GM19438 (cell line): ENCODE data around the gene RNF10.
"Not testable (repeated sequence)": the region's sequence is repeated elsewhere in the genome, so short reads cannot be mapped to it uniquely, and the experiment has no call there.

Source experiments
- ATAC-seq: cut with Tn5 transposase; IDR thresholded peaks from one replicate; pipeline ENCODE4 v1.9.1; 2021; ENCODE audit warnings: low read depth; ENCODE audit not compliant: unreplicated experiment

RNF10 gene

DNA sequence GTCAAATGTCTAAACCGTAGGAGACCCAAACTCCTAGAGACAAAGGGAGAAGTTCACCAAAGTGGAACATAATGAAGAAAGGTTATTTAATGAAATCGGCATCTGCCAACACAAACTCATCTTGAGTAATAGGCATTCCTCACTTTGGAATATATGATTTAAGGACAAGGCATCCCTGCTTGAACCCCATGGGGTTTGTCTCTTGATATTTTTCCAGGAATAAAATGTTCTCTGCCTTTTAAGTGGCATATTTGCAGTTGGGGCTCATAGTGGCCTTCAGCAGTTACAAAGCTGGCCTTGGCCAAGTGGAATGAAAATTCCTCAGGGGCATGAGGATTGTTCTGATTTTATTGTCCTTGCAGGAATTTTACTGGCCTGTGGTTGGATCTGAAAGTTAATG, 40.0 kb downstream of the RNF10 start:
- ATAC-seq: no peak

DNA sequence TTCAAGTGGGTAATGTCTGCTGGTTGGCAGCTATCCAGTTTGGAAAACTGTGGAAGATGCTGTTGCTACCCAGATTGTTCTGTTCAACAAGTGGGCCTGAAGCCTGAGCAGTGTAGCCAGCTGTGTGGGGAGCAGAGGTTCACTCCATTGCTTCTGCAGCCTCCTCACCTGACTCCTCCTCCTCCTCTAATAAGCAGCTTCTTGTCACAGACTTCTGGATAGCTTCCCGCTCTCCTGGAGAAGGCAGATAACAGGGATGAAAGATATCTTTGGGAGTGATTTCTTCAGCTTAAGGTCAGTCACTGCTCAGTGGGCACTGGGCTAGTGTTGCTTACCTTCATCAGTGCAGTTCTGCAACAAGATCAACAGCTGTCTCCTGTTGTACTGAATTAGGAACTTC, 45.0 kb downstream of the RNF10 start:
- ATAC-seq: no peak

DNA sequence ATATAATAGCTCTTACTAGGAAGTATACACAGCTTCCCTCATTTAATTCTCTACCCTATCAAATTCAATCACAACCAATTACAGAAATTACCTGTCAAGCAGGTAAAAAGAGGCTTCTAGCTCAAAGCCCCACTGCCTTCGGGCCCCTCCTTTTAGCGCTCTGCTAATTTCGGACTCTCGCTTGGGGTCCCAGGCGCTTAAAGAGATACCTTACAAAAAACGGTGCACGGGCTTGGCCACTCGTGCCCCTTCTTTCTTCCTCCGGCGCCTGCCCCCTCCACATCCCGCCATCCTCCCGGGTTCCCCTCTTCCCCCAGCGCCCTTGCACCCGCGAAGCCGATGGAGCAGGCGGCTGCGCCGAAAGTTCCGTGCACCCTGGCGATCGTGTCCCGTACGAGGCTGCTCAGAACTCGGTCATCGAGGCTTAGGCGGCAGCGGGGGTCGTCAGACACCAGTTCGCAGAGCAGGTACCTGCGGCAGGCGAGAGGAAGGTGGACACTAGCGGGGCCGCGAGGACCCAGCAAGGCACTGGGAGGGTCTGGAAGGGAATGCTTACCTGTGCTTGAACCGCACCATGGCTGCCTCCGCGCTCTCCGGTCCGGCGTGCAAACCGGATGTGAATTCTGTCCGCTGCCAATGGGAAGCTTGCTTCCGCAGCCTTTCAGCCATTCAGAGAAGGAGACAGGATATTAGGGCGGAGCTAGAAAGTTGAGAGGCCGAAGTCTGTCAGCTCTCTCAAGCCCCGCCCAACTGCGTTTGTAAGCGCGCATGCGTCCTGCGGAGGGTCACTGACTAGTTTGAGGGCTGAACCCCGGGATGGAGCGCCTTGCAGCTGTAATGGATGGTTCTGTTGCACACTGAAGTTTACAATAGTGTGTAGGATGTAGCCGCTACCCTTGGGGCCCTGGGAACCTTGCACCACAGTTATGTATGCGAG, 46.9 kb downstream of the RNF10 start, which contains the start of gene POP5:
Gene POP5 (minus strand): TSS at position 616 of the 937 bp plus-strand sequence. CDS start 40 bp downstream, at position 576.
- ATAC-seq: peak; percentile 89

DNA sequence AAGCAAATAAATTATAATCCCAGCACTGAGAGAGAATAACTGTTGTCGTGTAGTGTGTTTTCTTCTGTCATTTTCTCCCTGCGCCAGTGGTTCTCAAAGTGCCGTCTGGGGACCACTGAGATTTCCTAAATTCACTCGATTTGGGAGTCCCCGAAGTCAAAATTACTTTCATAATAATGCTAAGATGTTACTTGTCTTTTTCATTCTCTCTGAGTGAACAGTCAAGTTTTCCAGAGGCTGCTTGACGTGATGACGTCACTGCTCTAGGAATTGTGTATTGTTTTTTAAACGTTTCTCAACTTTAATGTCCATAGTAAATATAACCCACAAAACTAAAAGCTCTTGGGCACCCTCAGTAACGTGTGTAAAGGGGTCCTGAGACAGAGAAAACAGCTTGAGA, 47.8 kb downstream of the RNF10 start:
- no peak for ATAC-seq

DNA sequence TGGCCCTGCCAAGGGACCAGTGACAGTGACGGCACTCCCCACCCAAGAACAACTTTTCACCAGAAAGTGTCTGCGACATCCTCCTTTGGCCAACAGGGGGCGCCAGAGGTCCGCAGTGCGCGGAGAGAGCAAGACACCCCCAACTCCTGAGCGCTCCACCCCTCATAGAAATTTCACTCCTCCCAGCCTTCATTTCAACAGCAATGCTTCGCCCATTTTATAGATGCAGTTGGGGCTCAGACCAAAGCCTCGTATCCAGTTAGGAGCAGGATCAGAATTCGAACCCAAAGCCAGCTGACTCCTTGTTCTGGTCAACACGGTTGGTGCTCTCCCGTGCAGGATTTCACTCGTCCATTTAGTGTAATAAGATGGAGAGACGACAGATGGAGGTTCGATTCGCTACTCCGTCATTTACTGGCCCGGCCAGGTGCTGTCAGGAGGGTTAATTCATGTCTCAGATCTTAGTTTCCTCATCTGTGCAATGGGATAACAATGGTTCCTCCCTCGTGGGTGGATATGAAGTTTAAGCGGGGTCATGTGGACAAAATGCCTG, 49.4 kb downstream of the RNF10 start:
- no peak for ATAC-seq

DNA sequence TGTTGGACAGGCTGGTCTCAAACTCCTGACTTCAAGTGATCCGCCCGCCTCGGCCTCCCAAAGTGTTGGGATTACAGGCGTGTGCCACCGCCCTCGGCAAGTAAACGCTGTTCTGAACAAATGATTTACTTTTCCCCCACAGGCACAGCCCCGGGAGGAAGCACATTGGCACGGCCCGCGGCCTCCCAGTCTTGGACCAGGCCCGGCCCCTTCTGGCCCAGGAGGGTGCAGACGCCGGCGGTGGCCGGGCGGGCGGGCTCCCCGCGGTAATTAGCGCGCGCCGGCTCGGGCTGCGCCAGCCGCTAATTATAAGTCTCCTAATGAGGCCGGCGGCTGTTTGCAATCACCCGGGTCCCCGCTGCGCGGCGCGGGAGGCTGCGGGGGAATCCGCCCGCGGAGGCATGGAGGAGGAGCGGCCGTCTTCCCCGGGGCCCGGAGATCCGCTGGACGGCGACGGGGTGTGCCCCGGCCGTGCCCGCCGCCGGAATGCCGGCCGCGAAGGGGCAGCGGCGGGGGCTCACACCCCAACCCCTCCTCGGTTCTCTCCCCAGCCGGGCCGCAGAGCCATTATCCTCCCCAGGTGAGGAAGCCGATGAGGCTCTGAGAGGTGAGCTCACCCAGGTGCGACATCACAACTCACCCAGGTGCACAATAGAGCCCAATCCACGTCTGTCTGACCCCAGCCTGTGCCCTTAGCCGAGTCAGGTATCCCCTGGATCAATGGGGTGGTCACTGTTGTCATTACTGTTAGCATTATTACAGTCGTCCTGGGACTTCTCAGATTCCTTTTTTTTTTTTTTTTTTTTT, 50.4 kb downstream of the RNF10 start:
- no peak for ATAC-seq

DNA sequence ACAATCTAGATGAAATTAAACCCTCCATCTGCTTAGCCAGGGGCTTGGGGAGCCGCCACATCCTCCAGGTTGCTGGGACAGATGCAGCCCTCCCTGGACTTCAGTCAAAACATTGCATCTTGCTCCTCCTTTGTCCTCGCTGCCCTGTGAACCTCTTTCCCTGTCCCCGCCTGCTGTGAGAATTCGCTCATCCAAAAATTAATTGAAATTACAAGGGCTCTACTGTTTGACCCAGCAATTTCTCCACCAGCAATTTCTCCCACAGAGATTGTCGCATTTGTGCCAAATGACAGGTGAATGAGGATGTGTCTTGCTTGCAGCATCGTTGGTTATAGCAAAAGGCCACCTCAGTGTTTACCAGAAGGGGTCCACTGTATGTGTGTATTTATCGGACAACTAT, 52.0 kb downstream of the RNF10 start:
- ATAC-seq: no peak

DNA sequence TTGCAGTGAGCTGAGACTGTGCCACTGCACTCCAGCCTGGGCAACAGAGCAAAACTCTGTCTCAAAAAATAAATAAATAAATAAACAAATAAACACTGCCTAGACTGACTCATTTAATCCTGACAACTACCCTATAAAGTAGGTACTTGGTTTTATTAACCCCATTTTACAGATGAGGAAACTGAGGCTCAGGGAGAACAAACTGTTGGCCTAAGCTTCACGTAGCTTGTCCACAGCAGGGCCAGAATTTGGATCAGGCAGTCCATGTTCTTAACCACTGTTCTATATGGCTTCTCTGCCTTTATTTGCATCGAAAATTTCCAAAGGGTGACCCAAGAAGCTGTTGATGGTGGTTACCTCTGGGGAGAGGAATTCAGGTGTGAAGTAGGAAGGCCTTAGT, 52.7 kb downstream of the RNF10 start:
- ATAC-seq: no peak

DNA sequence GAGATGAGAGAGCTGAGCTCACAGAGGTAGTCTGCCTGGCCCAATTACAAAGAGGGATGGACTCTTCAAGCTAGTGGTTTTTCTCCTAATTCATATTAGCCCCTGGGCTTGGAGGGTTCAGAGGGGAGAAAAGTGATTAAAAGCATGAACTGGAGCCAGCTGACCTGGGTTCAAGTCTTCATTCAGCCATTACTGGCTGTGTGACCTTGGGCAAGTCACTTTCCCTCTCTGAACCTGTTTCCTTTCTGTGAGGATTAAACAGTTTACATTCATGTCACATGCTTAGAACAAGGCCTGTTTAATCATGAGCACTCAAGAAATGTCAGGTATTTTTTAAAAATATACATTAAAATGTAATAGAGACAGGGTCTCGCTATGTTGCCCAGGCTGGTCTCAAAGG, 54.2 kb downstream of the RNF10 start:
- no peak for ATAC-seq

DNA sequence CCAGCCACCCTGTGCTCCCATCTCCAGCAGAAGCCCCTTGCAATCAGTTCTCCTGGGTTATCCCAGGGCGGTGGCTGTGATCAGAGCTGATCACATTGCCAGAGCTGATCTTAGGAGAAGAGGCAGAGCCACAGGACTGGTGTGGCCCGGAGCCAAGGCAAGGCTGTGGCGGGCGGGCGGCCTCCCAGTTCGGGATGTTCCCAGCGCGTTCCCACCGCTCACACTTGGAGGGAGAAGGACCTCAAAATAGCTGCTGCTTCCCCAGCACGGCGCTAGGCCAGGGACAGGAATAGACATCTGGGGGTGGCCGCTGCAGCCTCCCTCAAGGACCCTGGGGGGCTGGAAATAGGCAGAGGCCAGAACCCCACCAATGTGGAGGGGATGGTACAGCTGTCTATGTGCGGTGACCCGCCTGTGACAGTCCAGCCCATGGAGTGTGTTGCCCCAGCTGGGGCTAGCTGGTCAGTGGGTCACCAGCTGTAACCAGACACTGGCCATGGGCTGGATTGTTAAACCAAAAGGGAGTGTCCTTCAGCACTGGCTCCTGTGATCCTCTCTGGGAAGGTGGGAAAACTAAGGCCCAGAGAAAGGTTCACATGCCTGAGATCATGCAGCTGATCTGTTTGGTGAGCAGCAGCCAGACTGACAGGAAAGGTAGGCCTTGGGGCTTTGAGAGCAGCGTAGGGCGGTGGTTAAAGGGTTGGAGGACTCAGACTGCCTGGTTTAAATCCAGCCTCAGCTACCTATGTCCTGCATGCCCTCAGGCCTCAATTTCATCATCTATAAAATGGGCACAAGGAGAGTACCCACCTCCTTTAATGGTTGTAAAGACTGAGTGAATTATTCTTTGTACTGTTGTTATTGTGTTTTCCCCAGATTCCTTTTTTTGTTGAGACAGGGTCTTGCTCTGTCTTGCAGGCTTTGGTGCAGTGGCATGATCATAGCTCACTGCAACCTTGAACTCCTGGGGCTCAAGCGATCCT, 55.1 kb downstream of the RNF10 start:
- ATAC-seq: no peak

DNA sequence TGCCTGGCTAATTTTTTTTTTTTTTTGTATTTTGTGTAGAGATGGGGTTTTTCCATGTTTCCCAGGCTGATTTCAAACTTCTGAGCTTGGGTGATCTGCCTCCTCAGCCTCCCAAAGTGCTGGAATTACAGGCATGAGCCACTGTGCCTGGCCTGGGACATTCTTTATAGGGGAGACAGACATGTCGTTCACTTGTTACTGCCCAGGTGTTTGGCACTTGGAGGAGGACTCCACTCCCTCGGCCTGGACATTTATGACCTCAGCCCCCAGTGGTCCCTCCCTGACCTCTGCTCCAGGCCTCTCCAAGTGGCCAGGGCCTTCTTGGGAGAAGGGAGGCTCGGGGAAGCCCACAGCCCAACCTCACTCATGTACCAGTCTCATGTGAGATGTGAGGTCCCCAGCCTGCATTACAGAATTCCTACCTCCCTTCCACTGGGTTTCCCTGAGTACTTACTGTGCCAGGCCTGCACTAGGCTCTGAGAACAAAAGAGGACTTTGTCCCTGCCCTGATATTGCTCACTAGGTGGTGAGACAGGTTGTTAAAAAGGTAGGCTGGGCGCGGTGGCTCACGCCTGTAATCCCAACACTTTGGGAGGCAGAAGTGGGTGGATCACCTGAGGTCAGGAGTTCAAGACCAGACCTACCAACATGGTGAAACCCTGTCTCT, 56.7 kb downstream of the RNF10 start:
- ATAC-seq: no peak

DNA sequence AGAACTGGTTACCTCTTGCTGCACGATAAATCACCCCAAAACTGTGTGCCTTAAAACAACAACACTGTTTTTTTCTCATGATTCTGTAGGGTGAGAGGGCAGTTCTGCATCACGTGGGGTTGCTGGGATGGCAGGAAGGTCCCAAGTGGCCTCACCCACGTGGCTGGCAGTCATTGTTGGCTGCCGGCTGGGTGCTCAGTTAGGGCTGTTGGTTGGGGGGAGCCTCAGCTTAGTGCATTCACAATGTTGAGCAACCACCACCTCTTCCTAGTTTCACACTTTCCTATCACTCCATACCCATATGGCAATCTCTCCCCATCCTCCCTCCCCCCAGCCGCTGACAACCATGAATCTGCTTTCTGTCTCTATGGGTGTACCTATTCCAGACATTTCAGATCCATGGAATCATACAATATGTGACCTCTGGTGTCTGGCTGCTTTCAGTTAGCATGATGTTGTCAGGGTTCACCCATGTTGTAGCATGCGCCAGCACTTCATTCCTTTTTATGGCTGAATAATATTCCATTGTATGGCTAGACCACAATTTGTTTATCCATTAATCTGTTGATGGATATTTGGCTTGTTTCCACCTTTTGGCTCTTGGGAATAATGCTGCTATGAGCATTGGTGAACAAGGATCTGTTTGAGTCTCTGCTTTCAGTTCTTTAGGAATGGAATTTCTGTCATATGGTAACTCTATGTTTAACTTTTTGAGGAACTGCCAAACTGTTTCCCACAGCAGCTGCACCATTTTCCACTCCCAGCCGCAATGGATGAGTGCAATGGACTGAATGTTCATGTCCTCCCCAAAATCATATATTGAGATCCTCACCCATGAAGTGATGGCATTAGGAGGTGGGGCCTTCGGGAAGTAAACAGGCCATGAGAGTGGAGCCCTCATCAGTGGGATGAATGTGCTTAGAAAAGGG, 58.2 kb downstream of the RNF10 start:
- ATAC-seq: no peak

DNA sequence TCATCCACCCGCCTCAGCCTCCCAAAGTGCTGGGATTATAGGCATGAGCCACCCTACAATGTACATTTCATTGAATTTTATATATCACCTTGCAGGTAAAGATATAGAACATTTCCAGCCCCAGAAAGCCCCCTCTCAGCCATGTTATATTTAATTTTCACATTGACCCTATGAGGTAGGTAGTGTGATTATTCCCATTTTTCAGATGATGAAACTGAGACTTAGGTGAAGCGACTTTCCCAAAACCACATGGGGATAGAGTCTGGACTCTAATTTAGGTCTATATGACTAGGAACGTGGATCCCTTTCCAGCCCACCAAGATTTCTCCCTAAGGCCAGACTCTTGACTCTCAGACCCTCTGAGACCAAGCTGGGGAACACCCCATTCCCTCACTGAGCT, 62.7 kb downstream of the RNF10 start:
- no peak for ATAC-seq

DNA sequence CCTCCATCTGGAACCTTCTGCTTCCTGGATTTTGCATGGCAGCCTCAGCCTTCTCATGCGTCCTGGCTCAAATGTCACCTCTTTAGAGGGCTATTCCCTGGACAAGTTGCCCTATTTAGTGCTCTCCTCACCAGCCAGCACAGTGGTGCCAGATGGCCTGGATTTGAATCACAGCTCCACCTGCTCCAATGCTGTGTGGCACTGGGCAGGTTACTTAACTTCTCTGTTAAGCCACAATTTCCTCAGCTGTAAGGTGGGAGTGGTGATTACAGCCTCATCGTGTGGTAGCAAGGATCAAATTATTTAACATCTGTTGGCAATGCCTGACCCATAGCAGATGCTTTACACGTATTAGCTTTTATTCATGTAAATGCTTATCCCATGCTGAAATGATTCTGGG, 63.7 kb downstream of the RNF10 start:
- ATAC-seq: no peak

DNA sequence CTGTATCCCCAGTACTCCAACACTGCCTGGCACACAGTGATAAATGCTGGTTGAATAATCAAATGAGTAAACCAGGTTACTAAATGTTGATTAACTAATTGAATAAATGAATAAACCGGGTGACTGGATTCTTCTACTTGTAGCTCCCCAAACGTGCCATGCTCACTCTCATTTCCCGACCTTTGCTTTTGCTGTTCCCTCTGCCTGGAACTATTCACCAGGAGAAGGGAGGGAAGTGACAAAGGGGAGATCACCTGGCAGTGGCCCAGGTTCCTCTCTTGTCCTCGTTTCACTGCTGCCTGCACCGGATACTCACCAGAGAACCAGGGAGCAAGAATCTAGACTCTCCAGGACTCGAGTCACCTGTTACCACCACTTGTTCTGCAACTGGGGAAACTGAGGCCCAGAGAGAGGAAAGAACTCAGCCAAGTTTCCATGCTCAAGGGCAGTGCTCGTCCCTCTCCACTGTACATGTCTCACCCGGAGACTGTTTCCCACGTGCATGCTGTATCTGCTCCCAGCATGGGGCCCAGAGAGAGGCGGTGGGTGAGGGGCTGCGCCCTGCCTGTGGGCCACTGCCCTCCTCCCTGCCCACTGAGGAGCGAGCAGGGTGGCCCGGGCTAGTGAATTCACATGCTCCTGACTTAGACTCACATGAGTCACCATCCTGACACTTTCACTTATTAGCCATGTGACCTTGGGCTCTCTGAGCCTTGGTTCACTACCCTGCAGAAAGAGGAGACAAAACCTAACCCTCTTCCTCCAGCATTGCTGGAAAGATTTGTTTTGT, 64.7 kb downstream of the RNF10 start:
- no peak for ATAC-seq

DNA sequence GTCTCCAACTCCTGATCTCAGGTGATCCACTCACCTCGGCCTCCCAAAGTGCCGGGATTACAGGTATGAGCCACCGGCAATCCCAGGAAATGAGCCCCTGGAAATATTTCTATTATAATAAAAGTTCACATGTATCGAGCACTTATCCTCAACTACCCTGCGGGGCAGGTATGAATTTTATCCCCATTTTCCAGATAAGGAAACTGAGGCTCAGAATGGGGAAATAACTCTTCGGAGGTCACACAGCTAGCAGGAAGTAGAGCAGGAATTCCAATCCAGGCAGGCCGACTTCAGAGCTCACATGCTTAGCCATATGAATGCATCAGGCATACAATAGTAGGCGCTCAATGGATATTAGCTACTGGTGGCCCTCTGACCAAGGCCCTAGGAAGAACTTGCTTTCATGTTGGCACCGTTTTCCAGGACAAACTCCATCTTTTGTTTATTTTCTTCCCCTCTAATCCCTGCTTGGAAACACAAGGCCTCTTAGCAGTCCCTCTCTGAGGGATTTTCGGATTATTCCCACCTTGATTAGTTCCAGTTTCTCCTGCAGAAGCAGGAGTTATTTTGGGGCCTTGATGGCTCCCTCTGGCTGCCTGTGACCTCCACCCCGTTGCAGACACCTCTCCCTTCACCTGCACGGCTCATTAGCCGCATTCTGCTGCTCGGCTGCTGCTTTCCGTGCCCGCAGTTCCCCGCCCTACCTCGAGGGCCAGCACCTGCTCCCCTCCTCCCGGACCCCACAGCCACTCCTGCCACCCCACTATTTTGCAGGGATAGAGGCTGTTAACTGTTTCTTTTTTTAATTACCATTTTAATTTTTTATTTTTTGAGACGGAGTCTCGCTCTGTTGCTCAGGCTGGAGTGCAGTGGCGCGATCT, 65.8 kb downstream of the RNF10 start:
- ATAC-seq: no peak

DNA sequence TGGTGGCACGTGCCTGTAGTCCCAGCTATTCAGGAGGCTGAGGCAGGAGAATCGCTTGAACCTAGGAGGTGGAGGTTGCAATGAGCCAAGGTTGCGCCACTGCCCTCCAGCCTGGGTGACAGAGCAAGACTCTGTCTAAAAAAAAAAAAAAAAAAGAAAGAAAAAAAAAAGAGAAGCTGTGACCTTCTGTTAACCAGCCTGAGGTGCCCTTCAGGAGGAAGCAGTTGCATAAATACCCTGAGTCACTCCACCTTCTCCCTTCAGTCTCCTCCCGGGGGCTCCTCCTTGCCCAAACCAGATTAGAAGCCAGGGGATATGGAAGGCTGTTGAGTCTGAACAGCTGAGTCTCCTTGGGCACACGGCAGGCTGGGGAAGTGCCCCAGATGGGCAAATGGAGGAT, 68.3 kb downstream of the RNF10 start:
- ATAC-seq: not testable (repeated sequence)
